Stimulated activated CD4-positive, alpha-beta T cell treated with anti-CD3 and anti-CD28 coated beads, TNF-alpha, amount 100 ng/mL, for 24 hours (primary cell): ENCODE data around the gene ZYG11A.

Experiments
- DNase-seq, 3 experiments: peaks; one replicate each; pipeline ENCODE4 v3.0.0-alpha.2; 2020; ENCODE audit warnings: low read depth in 3 of 3

ZYG11A gene

GRCh38 chr1:52876843-52877242 lies 34.3 kb downstream of the ZYG11A start:
- DNase-seq: no peak

DNA sequence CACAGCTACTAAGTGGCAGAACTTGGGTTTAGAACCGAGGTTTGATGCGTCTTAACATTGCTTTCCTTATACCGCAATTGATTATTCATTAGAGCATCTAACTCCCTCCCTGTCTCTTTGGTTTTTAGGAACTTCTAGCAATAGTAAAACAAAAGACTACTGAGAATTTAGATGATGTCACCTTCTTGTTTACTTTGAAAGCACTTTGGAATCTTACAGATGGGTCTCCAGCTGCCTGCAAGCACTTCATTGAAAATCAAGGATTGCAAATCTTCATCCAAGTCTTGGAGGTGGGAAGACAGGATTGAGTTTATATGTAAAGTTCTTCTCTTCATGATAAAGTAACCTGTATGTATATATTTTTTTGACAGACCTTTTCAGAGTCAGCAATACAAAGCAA lies 35.0 kb downstream of the ZYG11A start:
- no peak for DNase-seq

- DNase-seq: no peak
Measured at GRCh38 chr1:52880206-52880605, 37.6 kb downstream of the ZYG11A start.

DNA sequence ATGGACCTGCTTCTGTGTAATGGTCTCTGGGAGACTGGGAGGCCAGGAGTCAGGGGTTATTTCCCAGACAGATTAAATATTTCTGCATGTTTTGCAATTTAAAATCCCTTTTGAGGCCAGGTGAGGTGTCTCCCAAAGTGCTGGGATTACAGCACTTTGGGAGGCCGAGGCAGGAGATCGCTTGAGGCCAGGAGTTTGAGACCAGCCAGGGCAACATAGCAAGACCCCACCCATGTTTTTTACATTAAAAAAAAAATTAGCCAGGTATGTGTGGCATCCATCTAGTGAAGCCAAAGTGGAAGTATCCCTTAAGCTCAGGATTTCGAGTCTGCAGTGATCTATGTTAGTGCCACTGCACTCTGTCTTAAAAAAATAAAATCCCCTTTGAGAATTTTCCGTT lies 44.9 kb downstream of the ZYG11A start:
- DNase-seq: no peak

GRCh38 chr1:52892424-52893215 lies 50.1 kb downstream of the ZYG11A start:
- no peak for DNase-seq

DNA sequence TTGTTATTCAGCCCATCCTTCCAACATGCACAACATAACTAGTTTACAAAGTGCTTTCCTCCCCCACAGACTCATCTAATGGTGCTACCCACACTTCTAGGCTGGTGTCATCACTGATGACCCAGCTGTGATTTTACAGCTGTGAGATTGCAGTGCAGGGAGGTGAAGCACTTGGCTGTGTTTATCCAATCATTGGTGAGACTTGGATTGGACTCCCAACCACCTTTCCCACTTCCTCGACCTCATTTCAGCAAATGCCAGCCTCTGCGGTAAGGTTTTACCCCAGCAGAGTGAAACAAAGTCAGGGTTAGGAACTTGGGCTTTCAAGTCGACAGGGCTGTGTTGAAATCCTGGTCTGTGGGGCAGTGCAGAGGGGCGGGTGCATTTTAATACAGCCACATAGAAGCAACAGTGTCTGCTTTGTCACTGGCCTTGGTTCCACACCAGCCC lies 56.9 kb downstream of the ZYG11A start:
- no peak for DNase-seq

GRCh38 chr1:52900402-52900801 lies 57.8 kb downstream of the ZYG11A start:
- no peak for DNase-seq

DNA sequence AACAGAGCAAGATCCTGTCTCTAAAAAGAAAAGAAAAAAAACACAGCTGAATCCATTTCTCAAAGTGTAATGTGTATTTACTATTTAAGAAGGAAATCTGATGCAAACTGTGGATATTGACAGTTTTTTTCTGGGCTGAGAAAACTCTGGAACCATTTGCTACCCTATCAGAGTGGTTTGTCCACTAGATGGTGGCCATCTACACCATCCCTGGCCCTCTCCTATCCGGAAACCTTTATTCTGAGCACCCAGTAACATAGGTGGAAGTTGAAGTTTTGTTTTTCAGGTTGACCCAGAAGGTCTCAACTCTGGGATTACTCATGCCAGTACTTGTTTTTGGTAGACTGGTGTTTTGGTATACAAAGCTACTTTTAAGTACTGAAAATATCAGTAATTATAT lies 58.8 kb downstream of the ZYG11A start:
- DNase-seq: no peak

GRCh38 chr1:52904208-52904926 lies 61.8 kb downstream of the ZYG11A start:
- no peak for DNase-seq

- peak in 1 of 3 experiments; percentile 36 for DNase-seq
Measured at GRCh38 chr1:52904927-52905698, 62.6 kb downstream of the ZYG11A start.

DNA sequence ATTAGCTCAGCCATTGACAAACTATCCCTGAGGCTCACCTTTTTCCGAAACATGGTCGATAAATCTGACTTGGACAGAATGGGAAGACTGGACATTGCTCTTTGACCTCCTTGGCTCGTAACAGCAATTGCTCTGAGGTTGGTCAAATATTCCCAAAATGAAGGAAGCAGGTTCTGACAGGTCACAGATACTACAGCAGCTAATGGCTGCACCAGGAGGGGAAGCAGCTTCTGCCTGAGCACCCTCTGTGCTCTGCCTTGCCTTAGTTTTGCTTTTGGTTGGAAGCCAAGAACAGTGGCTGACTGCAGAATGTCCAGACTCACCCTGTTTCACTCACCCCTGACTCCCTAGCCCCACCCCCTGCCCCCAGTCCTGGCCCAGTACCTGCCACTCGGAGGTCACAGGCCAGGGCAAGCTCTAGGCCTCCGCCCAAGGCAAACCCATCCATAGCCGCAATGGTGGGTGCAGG lies 63.6 kb downstream of the ZYG11A start:
- no peak for DNase-seq

- no peak for DNase-seq
Measured at GRCh38 chr1:52907068-52907811, 64.7 kb downstream of the ZYG11A start.

- DNase-seq: no peak
Measured at GRCh38 chr1:52907812-52908153, 65.2 kb downstream of the ZYG11A start.

- DNase-seq: no peak
Measured at GRCh38 chr1:52911541-52911940, 69.0 kb downstream of the ZYG11A start.

GRCh38 chr1:52913014-52913413 lies 70.5 kb downstream of the ZYG11A start:
- no peak for DNase-seq

DNA sequence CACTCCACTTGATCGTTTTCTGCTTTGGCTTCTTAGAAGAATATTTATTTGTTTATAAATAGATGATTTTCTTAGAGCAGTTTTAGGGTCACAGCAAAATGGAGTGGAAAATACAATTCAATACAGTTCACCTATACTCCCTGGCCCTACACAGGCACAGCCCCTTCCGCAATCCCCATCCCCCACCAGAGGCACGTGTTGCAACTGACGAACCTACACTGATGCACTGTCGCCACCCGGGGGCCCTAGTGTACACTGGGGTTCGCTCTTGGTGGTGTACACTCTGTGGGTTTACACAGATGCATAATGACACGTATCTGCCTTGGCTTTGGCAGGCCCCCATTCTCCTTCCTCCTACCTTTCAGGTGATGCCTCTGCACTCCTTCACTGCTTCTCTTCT lies 71.0 kb downstream of the ZYG11A start:
- no peak for DNase-seq

GRCh38 chr1:52914463-52914862 lies 71.9 kb downstream of the ZYG11A start:
- no peak for DNase-seq

DNA sequence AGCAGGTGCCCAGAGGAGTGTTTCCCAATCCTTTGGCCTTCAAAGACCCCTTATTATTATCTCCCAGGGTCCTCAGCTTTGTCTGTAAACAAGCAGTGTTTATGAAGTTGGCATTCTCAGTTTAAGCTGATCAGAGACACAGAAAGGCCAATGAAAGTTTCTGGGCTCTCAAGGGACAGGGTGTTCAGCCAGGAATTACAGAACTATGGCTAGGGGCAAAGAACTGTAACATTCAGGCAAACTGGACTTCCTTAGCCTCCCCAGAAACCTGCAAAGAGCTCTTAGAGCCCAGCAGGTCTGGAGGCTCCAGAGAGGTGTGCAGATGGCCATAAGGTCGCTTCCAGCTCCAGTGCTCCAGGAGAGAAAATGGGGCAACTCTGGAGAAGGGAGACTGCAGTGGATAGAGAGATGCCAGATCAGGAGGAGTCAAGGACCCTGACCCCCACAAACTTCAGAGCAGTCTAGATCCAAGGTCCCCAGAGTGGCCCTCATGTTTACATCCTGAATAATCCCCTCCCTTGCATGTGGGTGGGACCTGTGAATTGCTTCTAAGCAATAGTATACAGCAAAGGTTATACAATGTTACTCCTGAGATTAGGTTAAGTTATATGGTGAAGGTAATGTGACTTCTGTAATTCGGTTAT lies 72.8 kb downstream of the ZYG11A start:
- no peak for DNase-seq

GRCh38 chr1:52915855-52916220 lies 73.3 kb downstream of the ZYG11A start:
- DNase-seq: no peak

DNA sequence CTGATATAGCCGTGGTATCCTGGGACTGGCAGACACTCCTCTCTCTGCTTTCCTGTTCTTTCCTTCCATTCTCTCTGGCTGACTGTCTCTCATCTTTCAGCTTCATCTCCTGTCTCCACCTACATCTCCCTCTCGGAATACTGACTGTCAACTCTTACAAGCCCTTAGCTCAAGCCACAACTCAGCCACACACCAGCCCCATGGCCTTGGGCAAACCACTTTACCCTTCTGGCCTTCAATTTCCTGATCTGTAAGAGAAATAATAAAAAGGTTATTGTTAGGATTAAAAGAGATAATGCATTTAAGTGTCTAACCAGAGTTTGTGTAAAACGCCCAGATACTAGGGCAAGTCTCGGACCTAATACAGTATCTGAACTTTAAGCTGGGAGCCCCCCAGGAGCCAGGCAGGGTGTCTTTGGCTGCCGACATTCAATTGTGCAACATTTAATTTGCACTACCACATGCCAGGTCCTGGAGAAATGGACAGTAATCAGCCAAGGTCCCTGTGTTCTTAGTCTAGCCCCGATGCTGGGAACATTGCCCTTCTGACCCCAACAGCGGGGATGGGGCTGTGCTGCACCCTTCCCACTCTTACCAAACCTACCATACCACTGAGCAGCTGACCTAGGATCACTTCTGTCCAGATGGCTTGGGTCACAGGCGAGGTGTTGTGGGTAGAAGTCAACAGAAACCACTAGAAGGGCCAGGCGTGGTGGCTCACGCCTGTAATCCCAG lies 73.8 kb downstream of the ZYG11A start:
- no peak for DNase-seq

DNA sequence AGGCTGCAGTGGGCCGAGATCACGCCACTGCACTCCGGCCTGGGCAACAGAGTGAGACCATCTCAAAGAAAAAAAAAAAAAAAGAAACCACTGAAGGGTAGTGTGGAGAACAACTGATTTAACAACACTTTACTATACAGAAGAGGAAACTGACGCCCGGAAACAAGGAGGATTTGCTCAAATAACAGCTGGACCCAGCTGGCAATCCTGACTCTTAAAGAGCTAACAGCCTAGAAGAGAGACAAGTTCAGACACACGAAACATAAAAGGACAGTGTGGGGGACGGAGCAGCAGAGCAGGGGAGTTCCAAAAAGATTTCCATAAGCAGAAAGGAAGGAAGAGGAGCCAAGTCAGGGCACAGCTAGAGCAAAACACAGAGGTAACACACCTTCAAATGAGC lies 74.6 kb downstream of the ZYG11A start:
- no peak for DNase-seq
